GM21825 (cell line): ENCODE results near the gene CHAF1A.

Source experiments
- ATAC-seq: cut with Tn5 transposase; IDR thresholded peaks from one replicate; pipeline ENCODE4 v1.9.1; 2021; ENCODE audit warnings: mild to moderate bottlenecking, moderate library complexity; ENCODE audit not compliant: unreplicated experiment

Gene CHAF1A

DNA sequence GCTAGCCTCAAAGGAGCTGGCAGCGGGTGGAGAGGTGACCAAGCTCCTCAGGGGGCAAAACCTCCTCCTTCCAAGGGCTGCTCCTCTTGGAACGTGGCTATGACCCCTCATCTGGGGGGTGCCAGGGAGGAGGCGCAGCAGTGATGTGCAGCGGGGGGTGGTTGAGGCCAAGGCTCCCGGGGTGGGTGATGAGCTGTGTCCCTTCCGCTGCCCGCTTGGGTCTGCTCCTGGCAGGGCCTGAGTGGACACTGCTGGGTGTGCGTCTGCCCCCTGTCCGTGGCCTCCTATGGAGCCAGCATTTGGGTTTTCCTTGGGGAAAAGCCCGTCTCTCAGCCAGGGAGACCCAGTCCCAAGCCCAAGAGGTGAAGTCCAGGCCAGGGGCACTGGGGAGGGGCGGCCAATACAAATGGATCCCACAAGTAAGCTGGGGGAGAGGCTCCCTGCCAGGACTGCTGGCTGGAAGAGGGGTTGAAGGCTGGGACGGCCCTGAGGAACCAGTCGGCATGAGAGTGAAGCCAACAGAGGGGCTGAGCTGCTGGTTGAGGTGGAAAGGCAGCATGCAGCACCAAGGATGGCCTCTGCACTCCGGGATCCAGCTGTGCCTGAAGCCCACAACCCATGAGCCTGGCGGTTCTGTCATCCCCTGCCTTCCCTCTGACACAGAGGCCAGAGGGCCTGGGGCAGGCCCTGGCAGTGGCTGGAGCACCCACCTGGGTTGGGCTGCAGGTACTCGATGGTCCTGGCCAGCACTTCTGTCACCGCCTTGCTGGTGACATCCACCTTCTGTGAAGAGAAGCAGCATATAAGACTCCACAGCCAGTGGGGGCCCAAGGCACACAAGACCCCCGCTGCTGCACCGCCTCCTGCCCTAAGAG, 36.4 kb upstream of the CHAF1A start:
- no peak for ATAC-seq

DNA sequence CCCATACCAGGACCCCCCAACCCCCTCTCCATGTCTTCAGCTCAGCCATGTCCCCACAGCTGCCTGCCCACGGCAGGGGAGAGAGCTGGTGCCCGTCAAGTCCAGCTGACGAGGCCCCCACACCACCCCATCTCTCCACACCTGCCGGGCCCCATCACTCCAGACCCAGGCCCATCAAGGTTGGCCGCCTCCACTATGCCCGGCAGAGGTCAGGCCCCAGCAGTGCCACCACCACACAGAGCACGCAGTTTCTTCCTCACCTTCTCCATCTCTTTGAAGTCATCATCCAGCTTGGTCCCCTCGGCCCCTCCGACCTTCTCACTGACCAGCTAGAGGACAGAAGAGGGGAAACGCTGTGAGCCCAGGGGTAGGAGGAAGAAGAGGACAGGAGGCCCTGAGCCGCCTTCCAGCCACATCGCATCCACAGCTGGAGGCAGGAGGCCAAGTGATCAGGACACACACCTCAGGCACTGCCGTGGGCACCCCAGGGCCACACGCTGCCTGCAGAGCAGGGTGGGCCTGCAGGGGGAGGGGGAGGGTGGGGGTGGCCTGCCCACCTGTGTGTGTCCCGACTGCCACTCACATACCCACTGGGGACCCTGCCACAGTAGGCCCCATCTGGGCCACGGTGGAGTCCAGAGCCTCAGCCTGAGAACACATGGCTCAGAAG, 35.6 kb upstream of the CHAF1A start:
- ATAC-seq: no peak

DNA sequence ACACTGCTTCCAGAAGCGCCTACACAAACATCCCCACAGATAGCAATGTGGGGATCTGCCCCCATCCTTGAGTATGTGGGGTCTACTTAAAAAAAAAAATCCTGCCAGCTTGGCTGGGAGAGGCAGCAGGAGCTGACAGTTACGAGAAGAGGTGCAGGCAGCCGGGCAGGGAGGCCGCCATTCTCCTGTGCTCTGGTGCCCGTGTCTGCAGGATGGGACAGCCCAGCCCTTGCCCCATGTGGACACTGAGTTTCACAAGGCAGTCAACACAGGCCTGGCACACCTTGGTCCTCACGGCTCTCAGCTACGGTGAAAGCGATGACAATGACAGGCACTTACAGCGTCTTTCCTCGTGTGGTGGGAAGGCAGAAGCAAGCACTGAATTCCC, 35.1 kb upstream of the CHAF1A start:
- no peak for ATAC-seq

DNA sequence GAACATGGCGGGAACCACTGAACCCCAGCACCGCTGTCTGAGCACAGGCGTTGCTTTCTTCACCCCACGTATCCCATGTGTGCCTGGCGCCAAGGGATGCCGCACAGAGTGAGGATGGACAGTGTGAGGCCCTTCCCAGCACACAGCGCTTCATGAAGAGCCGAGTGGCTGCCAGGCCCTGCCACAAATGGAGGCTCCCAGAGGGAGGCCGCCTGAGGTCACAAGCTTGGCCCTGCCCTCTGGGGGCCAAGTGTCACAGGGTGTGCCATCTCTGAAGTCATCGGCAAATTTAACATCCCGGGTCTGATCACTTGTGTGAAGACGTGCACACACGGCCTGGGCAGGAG, 34.7 kb upstream of the CHAF1A start:
- ATAC-seq: no peak

DNA sequence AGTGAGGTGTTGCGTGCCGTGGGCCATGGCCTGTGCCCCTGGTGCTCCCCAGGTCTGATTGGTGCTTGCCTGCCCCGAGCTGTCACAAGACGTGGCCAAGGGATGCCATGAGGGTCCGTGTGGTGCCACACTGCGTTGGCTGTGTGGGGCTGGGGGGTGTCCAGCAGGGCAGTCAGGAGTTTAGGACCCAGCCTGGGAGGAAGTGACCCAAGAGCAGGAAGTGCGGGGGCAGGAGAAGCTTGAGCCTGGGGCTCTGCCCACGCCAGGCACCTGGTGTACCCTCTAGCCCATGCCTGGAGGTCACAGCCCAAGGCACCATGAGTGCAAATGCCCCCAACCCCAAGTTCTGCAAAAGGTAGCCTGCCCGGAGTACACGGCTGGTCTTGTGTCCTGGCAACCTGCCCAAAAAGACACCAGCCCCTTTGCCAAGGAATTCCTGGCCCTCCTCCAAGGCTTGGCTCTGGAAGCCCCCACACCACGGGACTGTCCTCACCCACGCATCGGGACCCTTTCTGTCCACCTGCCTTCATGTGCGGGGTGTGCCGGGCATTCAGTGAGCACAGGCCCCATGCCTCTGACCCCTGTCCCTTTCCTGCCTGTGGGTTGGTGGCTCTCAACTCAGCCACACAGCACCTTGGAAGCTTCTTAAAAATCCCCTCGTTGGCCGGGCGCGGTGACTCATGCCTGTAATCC, 34.2 kb upstream of the CHAF1A start:
- ATAC-seq: no peak

DNA sequence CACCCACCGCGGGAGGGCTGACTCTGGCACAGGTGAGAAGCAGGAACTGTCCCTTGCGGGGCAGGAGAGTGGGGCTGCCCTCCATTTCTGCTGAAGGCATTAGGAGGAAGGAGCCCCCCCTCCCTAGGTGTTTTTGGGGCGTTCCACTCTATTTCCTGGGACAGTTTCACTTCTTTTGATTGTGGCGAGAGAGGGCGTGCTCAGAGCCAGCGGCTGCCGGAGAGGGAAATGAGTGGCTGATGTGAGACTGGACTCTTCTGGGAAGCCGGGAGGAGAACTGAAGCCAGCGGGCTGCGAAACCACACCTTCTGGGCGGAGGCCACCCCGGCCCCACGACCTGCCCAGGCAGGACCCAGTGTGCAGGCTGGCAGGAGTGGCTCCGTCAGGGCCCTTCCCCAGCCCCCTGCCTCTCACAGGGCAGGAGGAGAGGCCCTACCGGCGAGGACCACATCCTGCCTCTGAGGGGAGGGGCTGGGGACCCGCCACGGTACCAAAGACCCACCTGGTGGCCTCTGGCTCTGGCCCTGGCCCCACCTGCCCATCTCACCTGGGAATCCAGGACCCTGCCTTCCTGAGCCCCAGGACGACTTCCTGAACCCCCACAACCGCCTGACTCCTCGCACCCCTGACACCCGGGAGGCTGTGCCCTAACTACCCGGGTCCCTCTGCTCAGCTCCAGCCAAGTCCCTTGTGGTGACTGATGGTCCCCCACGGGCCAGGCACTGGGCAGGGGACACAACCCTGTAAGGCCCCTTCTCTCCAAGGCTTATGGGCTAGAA, 33.1 kb upstream of the CHAF1A start:
- ATAC-seq: peak; percentile 40

DNA sequence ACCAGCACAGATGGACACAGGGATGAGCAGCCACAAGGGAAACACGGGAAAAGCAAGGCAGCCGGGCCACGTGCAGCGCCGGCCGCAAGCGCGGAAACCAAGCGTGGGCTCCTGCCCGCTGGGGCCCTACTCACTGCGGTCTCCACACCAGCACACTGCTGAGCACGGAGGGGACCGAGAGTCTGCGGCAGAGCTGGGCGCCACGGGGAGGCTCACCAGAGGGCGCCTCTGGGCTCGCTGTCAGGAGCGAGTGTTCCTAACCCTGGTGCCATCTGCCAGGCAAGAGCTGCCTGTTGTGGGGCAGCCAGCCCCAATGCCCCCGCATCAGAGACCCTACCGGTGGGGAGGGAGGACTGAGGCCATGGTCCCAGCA, 32.6 kb upstream of the CHAF1A start:
- peak; percentile 34 for ATAC-seq

DNA sequence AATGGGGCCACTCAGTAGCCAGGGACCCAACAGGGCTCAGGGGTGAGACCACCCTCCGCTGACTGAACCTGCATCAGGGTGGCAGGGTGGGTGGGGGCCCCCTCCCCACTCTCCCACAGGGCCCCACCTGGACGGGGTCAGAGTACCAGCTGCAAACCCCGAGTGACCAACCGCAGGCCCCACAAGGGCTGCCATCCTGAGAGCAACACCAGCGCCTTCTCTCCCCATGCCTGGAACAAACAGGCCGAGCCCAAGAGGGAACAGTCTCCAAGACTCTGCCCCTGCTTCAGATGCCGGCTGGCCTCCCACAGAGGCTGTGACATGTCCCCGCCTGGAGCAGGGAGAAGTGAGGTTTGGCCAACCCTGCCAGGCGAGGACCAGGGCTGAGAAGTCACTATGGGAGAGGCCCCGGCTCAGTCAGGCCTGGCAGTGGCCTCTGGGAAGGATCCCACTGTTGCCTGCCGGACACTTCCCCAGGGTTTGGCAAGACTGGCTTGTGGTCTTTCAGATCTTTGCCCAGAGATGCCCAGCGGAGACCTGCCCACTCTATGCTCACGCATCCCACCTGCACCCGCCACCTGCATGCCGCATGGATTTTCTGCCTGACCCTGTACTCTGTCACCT, 31.9 kb upstream of the CHAF1A start:
- no peak for ATAC-seq

DNA sequence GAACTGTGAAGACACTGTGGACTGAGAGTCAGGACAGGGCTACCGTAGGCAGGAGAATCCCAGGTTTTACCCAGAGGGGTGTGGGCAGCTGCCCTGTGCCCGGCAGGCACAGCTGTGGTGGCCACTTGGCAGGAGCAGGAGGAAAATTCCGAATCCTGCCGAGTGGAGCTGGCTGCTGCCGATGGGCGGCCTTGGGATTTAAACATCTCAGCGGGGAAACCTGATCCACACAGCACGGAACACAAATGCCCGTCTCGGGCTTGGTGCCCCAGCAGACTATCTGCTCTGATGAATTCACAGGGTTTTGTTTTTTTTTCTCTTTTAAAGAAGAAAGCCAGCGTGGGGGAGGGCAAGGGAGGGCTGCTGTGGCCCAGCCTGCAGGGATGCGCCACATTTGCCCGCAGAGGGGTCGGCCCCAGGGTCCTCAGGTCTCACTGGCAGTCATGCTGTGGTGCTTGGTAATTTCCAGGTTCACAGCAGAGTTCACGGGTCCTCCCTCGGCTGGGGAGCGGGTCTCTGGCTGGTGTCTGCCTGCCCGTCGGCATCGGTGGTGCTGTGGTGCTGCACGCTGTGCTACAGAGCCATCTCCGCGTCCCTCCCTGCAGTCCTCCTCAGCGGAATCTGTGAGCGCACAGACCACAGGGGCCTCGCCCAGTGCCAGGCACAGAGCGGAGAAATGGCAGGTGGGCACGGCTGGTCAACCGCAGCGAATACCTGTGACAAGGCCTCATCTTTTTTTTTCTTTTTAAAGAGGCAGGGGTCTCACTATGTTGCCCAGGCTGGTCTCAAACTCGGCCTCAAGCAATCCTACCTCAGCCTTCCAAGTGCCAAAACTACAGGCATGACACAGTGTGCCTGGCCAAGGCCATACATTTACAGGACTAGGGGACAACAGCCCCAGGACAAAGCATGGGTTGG, 30.9 kb upstream of the CHAF1A start:
- ATAC-seq: no peak

DNA sequence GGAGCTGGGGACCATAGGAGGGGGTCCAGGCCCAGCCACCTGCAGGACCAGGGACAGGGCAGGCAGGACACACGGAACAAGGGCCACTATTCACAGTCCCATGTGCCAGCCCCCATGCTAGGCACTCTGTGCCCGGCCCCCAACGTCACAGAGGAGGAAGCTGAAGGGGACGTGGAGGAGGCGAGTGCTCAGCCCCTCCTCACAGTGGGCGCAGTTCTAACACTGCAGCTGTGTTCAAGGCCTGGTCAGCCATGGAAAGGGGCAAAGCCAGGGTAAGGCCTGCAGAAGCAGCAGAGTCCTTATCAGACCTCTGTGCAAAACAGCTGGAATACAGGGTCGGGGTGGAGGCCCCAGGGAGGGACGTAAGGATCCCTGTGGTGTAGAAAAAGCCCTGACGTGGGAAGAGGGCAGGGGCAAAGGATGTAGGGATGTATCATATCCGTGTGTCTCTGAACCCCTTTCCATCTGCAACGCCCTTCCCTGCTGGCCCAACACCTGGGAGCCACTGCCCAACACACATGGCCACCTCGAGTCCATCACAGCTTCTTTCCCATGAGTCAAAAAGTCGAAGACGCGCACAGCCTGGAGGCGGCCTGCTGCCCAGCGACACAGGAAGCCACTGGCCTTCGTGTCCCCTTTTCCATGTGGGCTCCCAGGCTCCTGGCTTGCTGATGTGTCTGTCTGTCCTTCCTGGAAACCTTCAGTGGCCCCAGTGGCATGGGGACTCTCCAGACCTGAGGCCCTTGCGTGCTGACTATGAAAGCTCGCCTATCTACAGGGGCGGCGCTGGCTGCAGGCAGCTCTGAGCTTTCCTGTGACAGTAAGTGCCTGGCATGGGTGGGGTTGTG, 30.1 kb upstream of the CHAF1A start:
- ATAC-seq: no peak

DNA sequence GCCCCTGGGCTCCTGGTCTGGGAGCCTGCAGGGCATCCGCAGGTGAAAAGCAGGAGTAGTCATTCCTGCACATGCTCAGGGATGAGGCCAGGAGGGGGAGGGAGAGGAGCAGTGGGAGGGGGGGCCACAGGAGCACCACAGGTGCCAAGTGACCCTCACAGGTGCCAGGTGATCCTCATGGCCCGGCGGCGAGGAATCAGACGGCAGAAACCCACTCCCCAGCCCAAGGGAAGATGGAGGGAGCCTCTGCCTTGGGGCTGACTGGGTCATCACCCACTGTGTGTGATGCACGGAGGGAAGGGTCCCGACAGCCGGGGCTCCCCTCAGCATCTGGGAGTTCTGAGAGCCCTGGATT, 29.4 kb upstream of the CHAF1A start:
- no peak for ATAC-seq

DNA sequence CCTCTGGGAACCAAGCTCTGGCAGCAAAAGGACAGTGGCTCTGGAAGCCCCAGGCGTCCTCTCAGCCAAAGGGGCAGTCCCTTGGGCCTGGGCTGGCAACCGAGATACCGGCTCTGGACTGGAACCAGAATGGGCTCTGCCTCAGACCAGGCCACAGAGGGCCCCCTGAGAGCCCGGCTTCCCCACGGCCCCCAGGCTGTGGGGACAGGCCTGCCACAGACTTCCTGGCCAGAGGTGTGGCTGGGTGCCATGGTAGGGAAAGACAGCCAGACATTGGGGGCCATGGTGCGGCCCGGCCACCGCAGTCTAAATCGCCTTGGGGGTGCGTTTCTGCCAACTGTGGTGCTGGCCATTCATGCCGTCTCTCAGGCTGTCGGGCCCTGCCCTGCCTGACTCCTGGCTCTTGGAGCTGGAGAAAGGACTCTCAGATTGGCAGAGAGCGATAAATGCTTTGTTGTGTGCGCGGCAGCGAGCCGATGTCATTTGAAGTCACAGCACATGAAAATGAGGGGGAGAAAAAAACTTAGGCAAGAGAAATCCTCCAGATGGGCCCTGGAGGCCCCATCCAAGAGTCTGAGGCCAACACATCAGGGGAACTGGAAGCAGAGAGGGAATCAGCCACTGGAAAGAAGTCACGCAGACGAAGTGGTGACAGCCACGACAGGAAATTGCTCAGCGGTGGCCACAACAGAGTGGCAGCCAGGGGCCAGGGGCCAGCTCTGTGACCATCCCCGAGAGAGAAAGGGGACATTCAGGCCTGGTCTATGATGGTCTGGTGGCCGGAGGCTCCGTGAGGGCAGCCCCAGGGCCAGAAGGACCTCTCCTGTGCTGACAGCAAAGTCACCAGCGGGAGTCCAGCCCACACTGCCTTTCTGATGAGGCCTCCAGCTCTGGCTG, 28.6 kb upstream of the CHAF1A start:
- no peak for ATAC-seq

DNA sequence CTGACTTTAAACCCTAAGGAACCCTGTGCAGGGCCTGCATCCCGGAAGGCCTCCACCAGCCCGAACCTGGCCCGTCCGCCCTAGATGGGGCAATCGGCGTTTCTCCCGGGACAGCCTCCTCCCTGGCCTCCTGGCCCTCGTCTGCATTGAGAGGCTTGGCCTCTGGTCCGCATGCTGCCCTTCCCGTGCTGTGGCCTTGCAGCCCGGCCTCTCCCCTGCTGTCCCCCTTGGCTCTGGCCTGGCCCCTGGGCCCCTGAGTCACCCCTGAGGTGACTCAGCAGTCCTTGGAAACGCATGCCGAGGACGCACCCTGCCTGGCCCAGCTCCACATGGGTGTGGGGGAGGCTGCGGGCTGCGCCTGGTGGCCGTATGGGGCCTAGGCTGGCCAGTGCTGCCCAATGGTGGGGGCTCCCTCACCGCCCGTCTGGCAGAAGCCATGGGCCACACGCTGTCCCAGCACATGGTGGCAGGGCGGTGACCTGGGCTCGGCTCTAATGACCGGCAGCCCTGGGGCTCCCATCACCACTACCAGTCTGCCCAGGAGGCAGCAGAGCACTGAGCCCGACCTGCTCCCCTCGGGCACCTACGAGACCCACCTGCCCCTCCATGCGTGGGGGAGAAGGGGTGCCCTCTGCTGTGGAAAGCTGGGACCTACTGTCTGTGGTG, 27.8 kb upstream of the CHAF1A start:
- no peak for ATAC-seq

DNA sequence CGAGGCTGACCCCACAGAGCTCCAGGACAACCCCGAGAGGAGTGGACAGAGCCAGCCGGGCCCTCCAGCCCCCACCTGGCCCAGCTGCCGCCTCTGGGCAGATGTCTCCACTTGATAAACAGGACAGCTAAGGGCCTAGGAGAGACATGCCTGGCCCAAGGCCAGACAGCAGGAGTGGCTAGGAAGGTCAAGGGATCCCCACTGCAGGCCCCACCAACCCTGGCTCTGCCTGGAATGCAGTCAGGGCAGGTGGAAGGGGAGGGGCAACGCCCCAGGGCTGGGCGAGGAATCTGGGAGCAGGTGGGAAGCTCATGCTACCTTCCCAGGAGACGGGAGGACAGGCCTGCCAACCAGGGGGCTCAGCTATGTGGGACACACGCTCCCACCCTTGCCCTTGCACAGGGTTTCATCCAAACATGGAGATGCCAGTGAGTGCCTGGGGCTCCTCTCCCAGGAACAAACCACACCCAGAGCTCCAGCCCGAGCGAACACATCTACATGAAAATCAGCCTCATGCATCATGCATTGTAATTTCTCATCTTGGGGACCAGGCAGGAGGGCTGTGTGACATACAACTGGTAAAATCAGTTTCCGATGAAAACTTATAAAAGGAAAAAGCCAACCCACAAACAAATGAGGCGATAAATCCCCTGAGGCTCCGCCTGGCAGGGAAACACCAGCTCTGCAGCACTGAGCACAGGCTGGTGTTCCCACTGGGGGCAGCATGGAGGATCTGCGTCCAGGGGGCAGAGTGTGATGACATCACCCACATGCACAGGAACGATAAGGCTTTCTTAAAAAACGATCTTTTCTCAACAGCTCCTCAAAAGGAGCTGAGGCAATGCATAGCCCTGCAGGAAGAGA, 27.0 kb upstream of the CHAF1A start:
- no peak for ATAC-seq

DNA sequence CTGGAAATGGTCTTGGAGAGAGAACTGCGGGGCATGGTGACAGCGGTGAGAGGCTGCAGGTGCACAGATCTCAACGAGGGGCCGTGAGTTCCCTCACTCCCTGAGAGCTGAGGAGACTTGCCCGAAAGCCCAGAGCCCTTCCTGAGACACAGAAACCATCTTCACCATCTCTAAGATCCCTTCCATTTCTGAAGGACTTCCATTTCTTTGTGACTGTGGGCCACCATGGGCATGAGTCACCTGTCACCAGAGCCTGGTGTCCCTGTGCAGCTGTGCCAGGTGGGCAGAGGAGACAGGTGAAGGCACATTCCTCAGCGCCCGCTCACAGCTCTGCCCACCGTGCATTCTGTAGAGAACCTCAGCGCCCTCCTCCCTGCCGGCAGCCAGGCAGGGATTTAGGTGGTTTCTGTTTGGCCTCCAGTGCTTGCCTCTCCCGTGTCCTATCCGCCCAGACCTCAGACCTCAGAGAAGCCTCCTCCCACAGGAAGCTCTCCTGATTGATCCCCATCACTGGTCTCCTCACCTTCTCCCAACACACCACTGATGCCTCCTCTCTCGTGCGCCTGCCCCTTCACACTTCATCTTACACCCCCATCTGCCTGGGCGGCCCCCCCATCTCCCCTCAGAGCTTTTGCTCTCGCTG, 26.3 kb upstream of the CHAF1A start:
- no peak for ATAC-seq

DNA sequence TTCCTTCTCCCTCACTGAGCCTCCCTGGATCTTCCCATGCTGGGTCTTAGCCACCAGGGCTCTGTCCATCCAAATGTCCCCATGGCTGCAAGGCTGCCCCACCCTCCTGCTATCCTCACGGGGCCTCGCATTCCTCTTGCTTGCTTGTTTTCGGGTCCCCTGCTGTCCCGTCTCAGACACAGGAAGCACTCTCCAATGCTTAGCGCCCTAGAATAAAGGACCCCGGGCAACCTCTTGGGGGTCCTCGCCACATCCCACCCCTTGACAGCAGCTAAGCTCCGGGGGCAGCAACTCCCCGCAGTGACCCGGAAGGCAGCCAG, 25.8 kb upstream of the CHAF1A start:
- ATAC-seq: no peak
